HepG2 (cell line): Measurements from ENCODE around the gene RABL6. TPM values are rescaled to one million over a fixed set of nuclear protein-coding genes. Genes with fewer than 3 reads are reported as not detected.
A peak's percentile ranks its signal among the peaks of the same experiment; 100 is the strongest.

ENCODE experiments used
- DNMT1 ChIP-seq: sonication (generic); formaldehyde crosslinking; IDR thresholded peaks from 2 replicates; pipeline ENCODE4 v1.5.1; 2020; ENCODE audit warnings: mild to moderate bottlenecking, missing genetic modification reagents
- FOXM1 ChIP-seq: sonication (generic); formaldehyde crosslinking; IDR thresholded peaks from 2 replicates; pipeline ENCODE4 v1.5.0; 2020; ENCODE audit warnings: missing genetic modification reagents
- FOXO1 ChIP-seq: sonication (generic); formaldehyde crosslinking; IDR thresholded peaks from 2 replicates; pipeline ENCODE4 v1.4.0; 2020; ENCODE audit warnings: missing genetic modification reagents
- KAT8 ChIP-seq: IDR thresholded peaks from 2 replicates; pipeline ENCODE4 v1.6.1; 2016; ENCODE audit warnings: missing genetic modification reagents, missing compliant biosample characterization
- POLR2G ChIP-seq: fragments of 200-400 bp; formaldehyde crosslinking; IDR thresholded peaks from 2 replicates; pipeline ENCODE4 v1.6.1; 2018; ENCODE audit warnings: mild to moderate bottlenecking, low read depth, low read length, moderate library complexity
- PRDM10 ChIP-seq: sonication (generic); formaldehyde crosslinking; IDR thresholded peaks from 2 replicates; pipeline ENCODE4 v1.4.0; 2020; ENCODE audit warnings: low read depth, missing genetic modification reagents
- PTBP1 ChIP-seq: fragments of 200-400 bp; formaldehyde crosslinking; IDR thresholded peaks from 2 replicates; pipeline ENCODE4 v1.6.1; 2018; ENCODE audit warnings: low read length, low read depth; ENCODE audit not compliant: poor library complexity, severe bottlenecking
- RAD21 ChIP-seq: fragments of 450-650 bp; formaldehyde crosslinking; IDR thresholded peaks from 2 replicates; pipeline ENCODE4 v1.5.0; 2020; ENCODE audit warnings: mild to moderate bottlenecking
- RERE ChIP-seq: IDR thresholded peaks from 2 replicates; pipeline ENCODE4 v1.6.1; 2016; ENCODE audit warnings: low read depth, missing genetic modification reagents, missing compliant biosample characterization
- SALL1 ChIP-seq: sonication (generic); formaldehyde crosslinking; IDR thresholded peaks from 2 replicates; pipeline ENCODE4 v1.8.0; 2022; ENCODE audit warnings: mild to moderate bottlenecking, missing genetic modification reagents
- XRCC5 ChIP-seq: fragments of 200-400 bp; formaldehyde crosslinking; optimal IDR thresholded peaks from 2 replicates; pipeline ENCODE3; 2017; ENCODE audit warnings: mild to moderate bottlenecking, low read length
- ZFYVE20 ChIP-seq: sonication (generic); formaldehyde crosslinking; IDR thresholded peaks from 2 replicates; pipeline ENCODE4 v1.8.0; 2023; ENCODE audit warnings: low read depth, mild to moderate bottlenecking, moderate library complexity, missing genetic modification reagents, borderline replicate concordance
- ZNF10 ChIP-seq: sonication (generic); formaldehyde crosslinking; IDR thresholded peaks from 2 replicates; pipeline ENCODE4 v1.4.0; 2020; ENCODE audit warnings: mild to moderate bottlenecking, low read depth, missing genetic modification reagents, borderline replicate concordance
- ZNF101 ChIP-seq: sonication (generic); formaldehyde crosslinking; IDR thresholded peaks from 2 replicates; pipeline ENCODE4 v1.4.0; 2020; ENCODE audit warnings: mild to moderate bottlenecking, low read depth, missing genetic modification reagents, borderline replicate concordance
- ZNF20 ChIP-seq: sonication (generic); formaldehyde crosslinking; IDR thresholded peaks from 2 replicates; pipeline ENCODE4 v1.4.0; 2020; ENCODE audit warnings: mild to moderate bottlenecking, moderate library complexity, missing genetic modification reagents
- ZNF234 ChIP-seq: sonication (generic); formaldehyde crosslinking; conservative IDR thresholded peaks from 2 replicates; pipeline ENCODE4 v1.5.1; 2020; ENCODE audit warnings: mild to moderate bottlenecking, missing genetic modification reagents
- ZNF296 ChIP-seq: sonication (generic); formaldehyde crosslinking; conservative IDR thresholded peaks from 2 replicates; pipeline ENCODE4 v1.5.0; 2020; ENCODE audit warnings: mild to moderate bottlenecking, missing genetic modification reagents
- ZNF513 ChIP-seq: sonication (generic); formaldehyde crosslinking; conservative IDR thresholded peaks from 2 replicates; pipeline ENCODE4 v1.5.0; 2020; ENCODE audit warnings: missing genetic modification reagents
- ZNF670 ChIP-seq: sonication (generic); formaldehyde crosslinking; IDR thresholded peaks from 2 replicates; pipeline ENCODE4 v1.8.0; 2022; ENCODE audit warnings: mild to moderate bottlenecking, missing genetic modification reagents, borderline replicate concordance
- polyA plus RNA-seq, 8 experiments: library from polyadenylated mRNA; depleted of rRNA in 3 of 8; stranded (reverse) in 7 of 8; unstranded in 1 of 8; fragments of >200 nt; fragmentation: Illumina TruSeq in 4 of 8; extraction: Trizol in 4 of 8; gene quantifications; 2 replicates each; pipeline versions ENCODE4 v1.2.1 to v1.2.3, GENCODE V29; 2011 to 2016; ENCODE audit warnings: low read depth in 4 of 8, missing spikeins in 1 of 8, mixed read lengths in 1 of 8; ENCODE audit not compliant: insufficient read depth in 1 of 8
- total RNA-seq, 5 experiments: library from RNA; depleted of rRNA; stranded (reverse); fragments of >200 nt; fragmentation: Illumina TruSeq; extraction: Trizol; gene quantifications; 2 replicates each; pipeline ENCODE4 v1.2.3, GENCODE V29; 2016; ENCODE audit warnings: low read depth in 1 of 5

The RABL6 gene
- total and polyA plus RNA-seq, 2 of the 13 experiments (the other 11 are each of a cell fraction or from before 2014, with no cell fraction given) = 81.5 to 125 TPM

- TF ChIP-seq ZNF513 (CRISPR knock-in tag) (no peak), SALL1 (peak; percentile 34; the same call in 1 of the 2 replicates), PTBP1 (no peak), PRDM10 (CRISPR knock-in tag) (no peak), DNMT1 (no peak), ZNF101 (no peak), KAT8 (CRISPR knock-in tag) (no peak), ZNF20 (CRISPR knock-in tag) (no peak), FOXO1 (CRISPR knock-in tag) (no peak), RAD21 (no peak), POLR2G (peak; percentile 50; the same call in 1 of the 2 replicates), XRCC5 (no peak), ZFYVE20 (no peak), RERE (CRISPR knock-in tag) (no peak), FOXM1 (CRISPR knock-in tag) (no peak), ZNF670 (CRISPR knock-in tag) (0 out of 2 replicates have a peak, but pooled peaks have one; percentile 34), ZNF296 (no peak), ZNF234 (CRISPR knock-in tag) (no peak), ZNF10 (no peak)
Observed at GRCh38 chr9:136792321-136793085, 15.2 kb upstream of the RABL6 start (continued).
